ENCODE results near the gene DCLK1. TPM values are rescaled to one million over a fixed set of nuclear protein-coding genes. Genes with fewer than 3 reads are reported as not detected.
A peak's percentile ranks its signal among the peaks of the same experiment; 100 is the strongest.

The DCLK1 gene
- total RNA-seq, 1 donor from 2014 or later, result 6.4 TPM

DNA sequence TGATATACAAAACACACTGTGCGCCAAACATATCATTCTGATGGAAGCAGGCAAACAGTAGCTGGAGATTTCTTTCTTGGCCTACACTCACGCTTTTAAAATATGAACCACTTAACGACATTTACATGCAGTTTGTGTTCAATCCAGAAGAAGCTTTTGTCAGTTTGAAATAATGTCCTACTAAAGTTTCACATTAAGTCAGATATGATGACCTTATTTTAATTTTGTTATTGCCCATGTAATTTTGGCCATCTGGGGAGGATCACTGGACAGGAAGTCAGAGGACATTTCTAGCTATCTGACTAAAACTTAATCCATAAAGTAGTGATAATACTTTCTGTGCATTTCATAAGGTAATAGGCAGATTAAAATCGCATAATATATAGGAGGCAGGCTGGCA, 98.1 kb downstream of the DCLK1 start:
- H3K4me3 Mint-ChIP-seq, result no peak overlapping the region

DNA sequence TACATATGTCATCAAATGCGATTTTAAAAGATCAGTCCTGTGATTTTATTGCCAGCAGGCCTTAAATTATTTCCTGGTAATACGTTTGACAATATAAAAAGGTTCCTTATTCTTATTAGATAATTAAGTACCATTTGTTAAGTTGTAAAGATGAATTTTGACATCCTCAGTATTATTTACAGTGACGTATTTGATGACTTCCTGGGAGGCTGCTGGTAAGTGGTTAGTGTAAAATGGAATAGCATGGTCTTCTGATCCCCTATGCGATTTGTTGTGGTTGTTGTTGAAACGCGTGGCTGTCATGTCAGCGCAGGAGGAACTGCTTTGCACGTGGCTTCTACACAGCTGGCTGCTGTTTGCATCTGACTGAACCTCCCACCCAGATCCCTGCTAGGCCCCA, 99.7 kb downstream of the DCLK1 start:
- Histone ChIP-seq H3K27me3 (no peaks in the 10 kb centered on the region), H3K9me3 (ENCODE audit: low read depth) (no peaks in the 10 kb centered on the region), H3K27ac (peak overlapping the region; percentile 18), H4K20me1 (ENCODE audit: low read depth) (no peaks in the 10 kb centered on the region), H3F3A (ENCODE audit: low read depth) (peaks cover 6% of the 10 kb centered on the region), H3K4me3 (no peak overlapping the region), H3K79me2 (ENCODE audit: low read depth) (no peaks in the 10 kb centered on the region), H3K4me1 (peaks cover 27% of the 10 kb centered on the region), H3K36me3 (no peaks in the 10 kb centered on the region), H3K4me2 (no peak overlapping the region), H2AFZ (replicated peaks) (peak overlapping the region; percentile 14), H3K9ac (no peak overlapping the region)
- no peaks in the 10 kb centered on the region for H3K36me3 Mint-ChIP-seq
- DNase-seq (ENCODE audit: low spot score), result no peak
- peaks cover 25% of the 10 kb centered on the region for H3K4me1 Mint-ChIP-seq
- TF ChIP-seq, protein P1, sequence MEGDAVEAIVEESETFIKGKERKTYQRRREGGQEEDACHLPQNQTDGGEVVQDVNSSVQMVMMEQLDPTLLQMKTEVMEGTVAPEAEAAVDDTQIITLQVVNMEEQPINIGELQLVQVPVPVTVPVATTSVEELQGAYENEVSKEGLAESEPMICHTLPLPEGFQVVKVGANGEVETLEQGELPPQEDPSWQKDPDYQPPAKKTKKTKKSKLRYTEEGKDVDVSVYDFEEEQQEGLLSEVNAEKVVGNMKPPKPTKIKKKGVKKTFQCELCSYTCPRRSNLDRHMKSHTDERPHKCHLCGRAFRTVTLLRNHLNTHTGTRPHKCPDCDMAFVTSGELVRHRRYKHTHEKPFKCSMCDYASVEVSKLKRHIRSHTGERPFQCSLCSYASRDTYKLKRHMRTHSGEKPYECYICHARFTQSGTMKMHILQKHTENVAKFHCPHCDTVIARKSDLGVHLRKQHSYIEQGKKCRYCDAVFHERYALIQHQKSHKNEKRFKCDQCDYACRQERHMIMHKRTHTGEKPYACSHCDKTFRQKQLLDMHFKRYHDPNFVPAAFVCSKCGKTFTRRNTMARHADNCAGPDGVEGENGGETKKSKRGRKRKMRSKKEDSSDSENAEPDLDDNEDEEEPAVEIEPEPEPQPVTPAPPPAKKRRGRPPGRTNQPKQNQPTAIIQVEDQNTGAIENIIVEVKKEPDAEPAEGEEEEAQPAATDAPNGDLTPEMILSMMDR (IDR thresholded peaks at IDR 0.05), result no peak
- TF ChIP-seq EZH2phosphoT487 (IDR thresholded peaks at IDR 0.05) (no peak), EZH2 (IDR thresholded peaks at IDR 0.05) (no peak)
- peak overlapping the region; percentile 86 for H3K27ac Mint-ChIP-seq
- peaks cover 2% of the 10 kb centered on the region for H3K9me3 Mint-ChIP-seq
- H3K27me3 Mint-ChIP-seq (ENCODE audit: insufficient read depth, low read depth), result peaks cover 8% of the 10 kb centered on the region
- H3K4me3 Mint-ChIP-seq, result no peak overlapping the region

More for the DNA sequence above, 98.1 kb downstream of the DCLK1 start:
- Histone ChIP-seq H3K27ac (peak overlapping the region; percentile 24), H3K4me1 (peaks cover 27% of the 10 kb centered on the region), H3K4me3 (no peak overlapping the region), H3K4me2 (no peak overlapping the region), H3K9me3 (ENCODE audit: low read depth) (no peaks in the 10 kb centered on the region), H3K9ac (no peak overlapping the region), H4K20me1 (ENCODE audit: low read depth) (no peaks in the 10 kb centered on the region), H2AFZ (replicated peaks) (no peak overlapping the region), H3K27me3 (no peaks in the 10 kb centered on the region), H3F3A (ENCODE audit: low read depth) (peaks cover 6% of the 10 kb centered on the region), H3K36me3 (no peaks in the 10 kb centered on the region), H3K79me2 (ENCODE audit: low read depth) (no peaks in the 10 kb centered on the region)
- Mint-ChIP-seq H3K27me3 (ENCODE audit: insufficient read depth, low read depth) (peaks cover 6% of the 10 kb centered on the region), H3K4me1 (peaks cover 25% of the 10 kb centered on the region), H3K36me3 (no peaks in the 10 kb centered on the region), H3K9me3 (peaks cover 2% of the 10 kb centered on the region), H3K27ac (no peak overlapping the region)
- DNase-seq (ENCODE audit: low spot score), result no peak
- TF ChIP-seq, protein P1 (IDR thresholded peaks at IDR 0.05), result no peak
- TF ChIP-seq EZH2phosphoT487 (IDR thresholded peaks at IDR 0.05), result no peak
- no peak for TF ChIP-seq EZH2 (IDR thresholded peaks at IDR 0.05)

DNA sequence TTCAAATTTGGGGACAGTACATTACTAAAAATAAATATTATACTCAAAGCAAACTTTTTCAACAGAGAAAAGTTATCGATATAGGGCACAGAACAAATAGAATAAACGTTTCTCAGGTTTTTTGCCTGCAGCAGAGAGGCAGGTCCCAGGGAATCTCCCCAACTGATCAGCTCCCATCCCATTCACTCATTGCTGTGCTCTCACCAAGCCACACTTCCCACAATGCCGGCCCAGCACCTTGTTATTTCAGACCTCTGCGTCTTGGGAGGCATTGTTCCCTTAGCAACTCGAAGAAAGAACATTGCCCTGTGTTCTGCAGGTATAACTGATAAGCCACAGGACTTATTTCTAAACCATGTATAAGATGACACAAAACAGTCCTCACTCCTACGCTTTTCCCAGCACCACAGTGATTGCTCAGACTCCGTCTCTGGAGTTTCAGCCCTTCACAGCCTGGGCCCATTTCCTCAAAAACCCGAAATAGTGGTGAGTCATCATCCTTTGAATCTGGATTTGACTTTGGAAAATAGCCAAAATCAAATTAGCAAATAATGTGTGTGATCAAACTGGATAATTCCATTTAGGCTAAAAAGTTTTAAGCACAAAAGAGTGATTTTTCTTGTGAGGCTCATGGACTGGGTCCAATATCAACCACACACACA, 100.4 kb downstream of the DCLK1 start:
- H3K9me3 Mint-ChIP-seq, result peaks cover 2% of the 10 kb centered on the region
- H3K4me3 ChIP-seq, result no peak overlapping the region
- no peaks in the 10 kb centered on the region for H4K20me1 ChIP-seq (ENCODE audit: low read depth)
- H3K9me3 ChIP-seq (ENCODE audit: low read depth), result no peaks in the 10 kb centered on the region
- no peaks in the 10 kb centered on the region for H3K36me3 ChIP-seq
- H3K4me2 ChIP-seq, result no peak overlapping the region
- peaks cover 6% of the 10 kb centered on the region for H3F3A ChIP-seq (ENCODE audit: low read depth)
- peak; percentile 3 for DNase-seq (ENCODE audit: low spot score)
- no peak overlapping the region for H2AFZ ChIP-seq (replicated peaks)
- no peak overlapping the region for H3K4me3 Mint-ChIP-seq
- H3K36me3 Mint-ChIP-seq, result no peaks in the 10 kb centered on the region
- H3K27ac ChIP-seq, result no peak overlapping the region
- no peak overlapping the region for H3K27ac Mint-ChIP-seq
- H3K4me1 ChIP-seq, result peaks cover 27% of the 10 kb centered on the region
- H3K4me1 Mint-ChIP-seq, result peaks cover 25% of the 10 kb centered on the region
- H3K27me3 ChIP-seq, result no peaks in the 10 kb centered on the region
- H3K27me3 Mint-ChIP-seq (ENCODE audit: insufficient read depth, low read depth), result peaks cover 8% of the 10 kb centered on the region
- no peak overlapping the region for H3K9ac ChIP-seq
- TF ChIP-seq EZH2phosphoT487 (IDR thresholded peaks at IDR 0.05), result no peak
- TF ChIP-seq EZH2 (IDR thresholded peaks at IDR 0.05), result no peak
- TF ChIP-seq, protein P1 (IDR thresholded peaks at IDR 0.05), result no peak
- H3K79me2 ChIP-seq (ENCODE audit: low read depth), result no peaks in the 10 kb centered on the region
